MM.1S (cell line): ENCODE data around the gene VGLL4.

Source experiments
- EZH2phosphoT487 ChIP-seq: fragments of 300-600 bp; sonication (generic); IDR thresholded peaks from 2 replicates; pipeline ENCODE4 v1.6.1; 2018; ENCODE audit warnings: antibody characterized with exemption, low read length
- TF ChIP-seq, protein P1 (sequence below): fragments of 300-600 bp; sonication (generic); IDR thresholded peaks from 2 replicates; pipeline ENCODE4 v1.5.1; 2016; ENCODE audit warnings: antibody characterized with exemption, low read length, mixed read lengths

DNA sequence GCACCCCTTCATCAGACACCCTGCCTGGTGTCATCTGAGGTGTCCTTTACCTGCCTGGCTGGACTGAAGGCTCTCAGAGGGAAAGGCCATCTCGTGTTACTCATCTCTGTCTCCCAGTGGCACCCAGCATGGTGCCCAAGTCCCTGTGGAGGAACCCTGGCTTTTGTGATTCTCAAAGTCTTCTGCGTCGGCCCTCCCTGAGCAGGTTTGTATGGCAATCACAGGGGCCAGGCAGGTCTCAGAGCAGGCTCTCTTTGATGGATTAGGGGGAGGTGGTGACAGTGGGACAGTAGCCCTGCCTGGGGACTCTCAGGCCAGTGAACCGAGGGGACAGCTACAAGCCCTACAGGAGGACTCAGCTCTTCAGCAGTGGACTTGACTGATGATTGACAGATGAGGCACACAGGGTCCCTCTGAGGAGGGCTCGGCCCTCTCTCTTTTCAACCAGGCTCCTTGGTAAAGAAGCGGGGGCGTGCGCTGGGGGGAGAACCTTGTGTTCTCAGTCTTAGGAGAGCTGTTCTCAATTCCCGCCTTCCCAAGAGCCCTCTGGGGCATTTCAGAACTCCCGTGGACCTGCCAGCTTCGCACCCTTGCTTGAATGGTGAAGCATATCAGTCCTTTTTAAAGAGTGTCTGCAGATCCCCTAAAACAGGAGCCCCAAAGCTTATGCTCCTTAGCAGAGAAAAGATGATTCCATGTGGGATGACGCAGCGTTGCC is 108.3 kb downstream of the VGLL4 start:
- TF ChIP-seq, protein P1, sequence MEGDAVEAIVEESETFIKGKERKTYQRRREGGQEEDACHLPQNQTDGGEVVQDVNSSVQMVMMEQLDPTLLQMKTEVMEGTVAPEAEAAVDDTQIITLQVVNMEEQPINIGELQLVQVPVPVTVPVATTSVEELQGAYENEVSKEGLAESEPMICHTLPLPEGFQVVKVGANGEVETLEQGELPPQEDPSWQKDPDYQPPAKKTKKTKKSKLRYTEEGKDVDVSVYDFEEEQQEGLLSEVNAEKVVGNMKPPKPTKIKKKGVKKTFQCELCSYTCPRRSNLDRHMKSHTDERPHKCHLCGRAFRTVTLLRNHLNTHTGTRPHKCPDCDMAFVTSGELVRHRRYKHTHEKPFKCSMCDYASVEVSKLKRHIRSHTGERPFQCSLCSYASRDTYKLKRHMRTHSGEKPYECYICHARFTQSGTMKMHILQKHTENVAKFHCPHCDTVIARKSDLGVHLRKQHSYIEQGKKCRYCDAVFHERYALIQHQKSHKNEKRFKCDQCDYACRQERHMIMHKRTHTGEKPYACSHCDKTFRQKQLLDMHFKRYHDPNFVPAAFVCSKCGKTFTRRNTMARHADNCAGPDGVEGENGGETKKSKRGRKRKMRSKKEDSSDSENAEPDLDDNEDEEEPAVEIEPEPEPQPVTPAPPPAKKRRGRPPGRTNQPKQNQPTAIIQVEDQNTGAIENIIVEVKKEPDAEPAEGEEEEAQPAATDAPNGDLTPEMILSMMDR, result no peak
- no peak for TF ChIP-seq EZH2phosphoT487
